CD4-positive, alpha-beta T cell treated with Interleukin-21 for 1 hour (primary cell): ENCODE measurements around the gene LRRC3C.
"Not testable (repeated sequence)": the region's sequence is repeated elsewhere in the genome, so short reads cannot be mapped to it uniquely, and the experiment has no call there.

Source experiments
- DNase-seq: peaks from one replicate; pipeline ENCODE4 v3.0.0-alpha.2; 2020

Gene LRRC3C

GRCh38 chr17:39927101-39927928, at the start of gene LRRC3C, which contains the start of gene ORMDL3:
TSS of gene LRRC3C (plus strand) at chr17:39927732. CDS start at chr17:39941524, 13,792 bp downstream.
TSS of gene ORMDL3 (minus strand) at chr17:39927601. CDS start at chr17:39924203, 3,398 bp downstream.
- peak; percentile 92 for DNase-seq

- not testable (repeated sequence) for DNase-seq
Observed at GRCh38 chr17:39886102-39886501, 41.4 kb upstream of the LRRC3C start.

- DNase-seq: no peak
Observed at GRCh38 chr17:39887078-39887477, 40.5 kb upstream of the LRRC3C start.

GRCh38 chr17:39889200-39889599, 38.3 kb upstream of the LRRC3C start:
- DNase-seq: no peak

- no peak for DNase-seq
Observed at GRCh38 chr17:39894681-39895376, 32.7 kb upstream of the LRRC3C start.

GRCh38 chr17:39898088-39898487, 29.4 kb upstream of the LRRC3C start:
- DNase-seq: no peak

- DNase-seq: no peak
Observed at GRCh38 chr17:39899215-39899614, 28.3 kb upstream of the LRRC3C start.

- DNase-seq: not testable (repeated sequence)
Observed at GRCh38 chr17:39902027-39902426, 25.5 kb upstream of the LRRC3C start.

- DNase-seq: peak; percentile 24
Observed at GRCh38 chr17:39903158-39903884, 24.2 kb upstream of the LRRC3C start.

- no peak for DNase-seq
Observed at GRCh38 chr17:39904990-39905288, 22.6 kb upstream of the LRRC3C start.

- DNase-seq: no peak
Observed at GRCh38 chr17:39908789-39909352, 18.7 kb upstream of the LRRC3C start.

- no peak for DNase-seq
Observed at GRCh38 chr17:39913989-39914388, 13.5 kb upstream of the LRRC3C start.

GRCh38 chr17:39915559-39915958, 12.0 kb upstream of the LRRC3C start:
- no peak for DNase-seq

- no peak for DNase-seq
Observed at GRCh38 chr17:39916918-39917317, 10.6 kb upstream of the LRRC3C start.

- DNase-seq: no peak
Observed at GRCh38 chr17:39919087-39919683, 8.3 kb upstream of the LRRC3C start.

- DNase-seq: peak; percentile 65
Observed at GRCh38 chr17:39920218-39921210, 7.0 kb upstream of the LRRC3C start.

- DNase-seq: peak; percentile 17
Observed at GRCh38 chr17:39921323-39921722, 6.2 kb upstream of the LRRC3C start.

- no peak for DNase-seq
Observed at GRCh38 chr17:39922006-39922405, 5.5 kb upstream of the LRRC3C start.

GRCh38 chr17:39923230-39923629, 4.3 kb upstream of the LRRC3C start:
- DNase-seq: no peak

- no peak for DNase-seq
Observed at GRCh38 chr17:39923836-39924690, 3.5 kb upstream of the LRRC3C start.

GRCh38 chr17:39924691-39925055, 2.9 kb upstream of the LRRC3C start:
- DNase-seq: no peak
